GM11168 (cell line): ENCODE measurements around the gene ETV3.

Source experiments
- in situ Hi-C: fragments of 300-500 bp; cut with MboI; formaldehyde crosslinking; loops from one replicate; pipeline ENCODE4 v1.12.0; 2022; ENCODE audit warnings: low sequenced_read_pairs; ENCODE audit not compliant: unreplicated experiment

The ETV3 gene

GRCh38 chr1:157163273-157164127 lies 25.3 kb upstream of the ETV3 start:
- in situ Hi-C loops, result no loop called here

- in situ Hi-C loops, result no loop called here
Observed at GRCh38 chr1:157162345-157162744, 24.1 kb upstream of the ETV3 start.

- in situ Hi-C loops, result no loop called here
Observed at GRCh38 chr1:157161901-157162300, 23.7 kb upstream of the ETV3 start.

GRCh38 chr1:157158967-157159366 lies 20.8 kb upstream of the ETV3 start:
- in situ Hi-C loops, result no loop called here

- in situ Hi-C loops, result no loop called here
Observed at GRCh38 chr1:157157501-157158190, 19.5 kb upstream of the ETV3 start.

GRCh38 chr1:157156058-157156541 lies 17.9 kb upstream of the ETV3 start:
- in situ Hi-C loops, result no loop called here

- in situ Hi-C loops, result no loop called here
Observed at GRCh38 chr1:157155658-157156057, 17.5 kb upstream of the ETV3 start.

GRCh38 chr1:157154940-157155514 lies 16.8 kb upstream of the ETV3 start:
- in situ Hi-C loops, result loop anchor here (5.0 kb wide), 1 partner anchor 58 kb away; the partner anchor contains the start of gene ETV3L

- in situ Hi-C loops, result loop anchor here (5.0 kb wide), 1 partner anchor 57 kb away; the partner anchor contains the start of gene ETV3L
Observed at GRCh38 chr1:157154291-157154690, 16.1 kb upstream of the ETV3 start.

- in situ Hi-C loops, result loop anchor here (5.0 kb wide), 1 partner anchor 56 kb away; the partner anchor contains the start of gene ETV3L
Observed at GRCh38 chr1:157153746-157154145, 15.6 kb upstream of the ETV3 start.

- in situ Hi-C loops, result loop anchor here (5.0 kb wide), 1 partner anchor 55 kb away; the partner anchor contains the start of gene ETV3L
Observed at GRCh38 chr1:157152510-157152909, 14.3 kb upstream of the ETV3 start.

GRCh38 chr1:157151506-157151905 lies 13.3 kb upstream of the ETV3 start:
- in situ Hi-C loops, result loop anchor here (5.0 kb wide), 1 partner anchor 54 kb away; the partner anchor contains the start of gene ETV3L

GRCh38 chr1:157151073-157151472 lies 12.9 kb upstream of the ETV3 start:
- in situ Hi-C loops, result loop anchor here (5.0 kb wide), 1 partner anchor 54 kb away; the partner anchor contains the start of gene ETV3L

GRCh38 chr1:157150631-157151030 lies 12.4 kb upstream of the ETV3 start:
- in situ Hi-C loops, result loop anchor here (5.0 kb wide), 1 partner anchor 53 kb away; the partner anchor contains the start of gene ETV3L

GRCh38 chr1:157147906-157148700 lies 9.9 kb upstream of the ETV3 start:
- in situ Hi-C loops, result no loop called here

- in situ Hi-C loops, result no loop called here
Observed at GRCh38 chr1:157147037-157147436, 8.8 kb upstream of the ETV3 start.

GRCh38 chr1:157146244-157146643 lies 8.0 kb upstream of the ETV3 start:
- in situ Hi-C loops, result no loop called here

GRCh38 chr1:157145076-157145475 lies 6.9 kb upstream of the ETV3 start:
- in situ Hi-C loops, result no loop called here

GRCh38 chr1:157144509-157144908 lies 6.3 kb upstream of the ETV3 start:
- in situ Hi-C loops, result no loop called here
